ENCODE data around the gene P2RX2. TPM values are rescaled to one million over a fixed set of nuclear protein-coding genes. Genes with fewer than 3 reads are reported as not detected.

The P2RX2 gene
- total RNA-seq, 1 experiment from 2014 or later = not detected

- H3K27me3 ChIP-seq (ENCODE audit: low read length) = no peaks in the 10 kb centered on the region
- no peaks in the 10 kb centered on the region for H3K9me2 ChIP-seq (replicated peaks; ENCODE audit: insufficient read depth, low read length)
- no peak overlapping the region for H3K27ac ChIP-seq (ENCODE audit: low read length)
- no peaks in the 10 kb centered on the region for H3K9me3 ChIP-seq (ENCODE audit: low read length)
- no peaks in the 10 kb centered on the region for H4K20me1 ChIP-seq (ENCODE audit: insufficient read depth, low read depth, low read length)
- H3K9ac ChIP-seq (ENCODE audit: low read length) = no peak overlapping the region
- H2AFZ ChIP-seq (ENCODE audit: low read length) = no peak overlapping the region
- no peak for DNase-seq
- H3K79me2 ChIP-seq (ENCODE audit: low read length) = peaks cover 5% of the 10 kb centered on the region; the same call in 1 of the 2 replicates
- H3K4me2 ChIP-seq (ENCODE audit: low read depth, low read length, poor library complexity, severe bottlenecking) = no peak overlapping the region
- H3K36me3 ChIP-seq (ENCODE audit: insufficient read depth, low read length) = peaks cover 50% of the 10 kb centered on the region
- no peaks in the 10 kb centered on the region for H3K4me1 ChIP-seq (ENCODE audit: low read length)
- H3K4me3 ChIP-seq (ENCODE audit: low read length) = no peak overlapping the region
Observed at GRCh38 chr12:132660996-132661395, 42.4 kb downstream of the P2RX2 start.

GRCh38 chr12:132661972-132662371 lies 43.4 kb downstream of the P2RX2 start:
- no peak for DNase-seq

GRCh38 chr12:132662901-132663755 lies 44.6 kb downstream of the P2RX2 start:
- peaks cover 48% of the 10 kb centered on the region for H3K36me3 ChIP-seq (ENCODE audit: insufficient read depth, low read length)
- no peak for DNase-seq
- H3K4me3 ChIP-seq (ENCODE audit: low read length) = no peak overlapping the region
- no peak overlapping the region for H3K9ac ChIP-seq (ENCODE audit: low read length)
- H3K4me2 ChIP-seq (ENCODE audit: low read depth, low read length, poor library complexity, severe bottlenecking) = no peak overlapping the region
- no peaks in the 10 kb centered on the region for H3K4me1 ChIP-seq (ENCODE audit: low read length)
- no peaks in the 10 kb centered on the region for H3K27me3 ChIP-seq (ENCODE audit: low read length)
- no peaks in the 10 kb centered on the region for H3K9me3 ChIP-seq (ENCODE audit: low read length)
- no peaks in the 10 kb centered on the region for H4K20me1 ChIP-seq (ENCODE audit: insufficient read depth, low read depth, low read length)
- peaks cover 5% of the 10 kb centered on the region; the same call in 1 of the 2 replicates for H3K79me2 ChIP-seq (ENCODE audit: low read length)
- H2AFZ ChIP-seq (ENCODE audit: low read length) = no peak overlapping the region
- H3K27ac ChIP-seq (ENCODE audit: low read length) = no peak overlapping the region
- H3K9me2 ChIP-seq (replicated peaks; ENCODE audit: insufficient read depth, low read length) = no peaks in the 10 kb centered on the region

More at GRCh38 chr12:132661972-132662371, 43.4 kb downstream of the P2RX2 start:
- no peak overlapping the region for H3K4me2 ChIP-seq (ENCODE audit: low read depth, low read length, poor library complexity, severe bottlenecking)
- H3K4me3 ChIP-seq (ENCODE audit: low read length) = no peak overlapping the region
- no peaks in the 10 kb centered on the region for H3K9me2 ChIP-seq (replicated peaks; ENCODE audit: insufficient read depth, low read length)
- H4K20me1 ChIP-seq (ENCODE audit: insufficient read depth, low read depth, low read length) = no peaks in the 10 kb centered on the region
- H3K36me3 ChIP-seq (ENCODE audit: insufficient read depth, low read length) = peaks cover 51% of the 10 kb centered on the region
- H3K27ac ChIP-seq (ENCODE audit: low read length) = no peak overlapping the region
- H3K4me1 ChIP-seq (ENCODE audit: low read length) = no peaks in the 10 kb centered on the region
- no peaks in the 10 kb centered on the region for H3K9me3 ChIP-seq (ENCODE audit: low read length)
- no peak overlapping the region for H3K9ac ChIP-seq (ENCODE audit: low read length)
- H2AFZ ChIP-seq (ENCODE audit: low read length) = no peak overlapping the region
- H3K79me2 ChIP-seq (ENCODE audit: low read length) = peaks cover 5% of the 10 kb centered on the region; the same call in 1 of the 2 replicates
- no peaks in the 10 kb centered on the region for H3K27me3 ChIP-seq (ENCODE audit: low read length)

- no peaks in the 10 kb centered on the region for H3K4me1 ChIP-seq (ENCODE audit: low read length)
- no peak overlapping the region for H3K9ac ChIP-seq (ENCODE audit: low read length)
- H4K20me1 ChIP-seq (ENCODE audit: insufficient read depth, low read depth, low read length) = no peaks in the 10 kb centered on the region
- DNase-seq = no peak
- H3K9me2 ChIP-seq (replicated peaks; ENCODE audit: insufficient read depth, low read length) = no peaks in the 10 kb centered on the region
- peaks cover 40% of the 10 kb centered on the region for H3K36me3 ChIP-seq (ENCODE audit: insufficient read depth, low read length)
- no peak overlapping the region for H2AFZ ChIP-seq (ENCODE audit: low read length)
- no peaks in the 10 kb centered on the region for H3K9me3 ChIP-seq (ENCODE audit: low read length)
- H3K27ac ChIP-seq (ENCODE audit: low read length) = no peak overlapping the region
- no peak overlapping the region for H3K4me3 ChIP-seq (ENCODE audit: low read length)
- H3K79me2 ChIP-seq (ENCODE audit: low read length) = peaks cover 5% of the 10 kb centered on the region; the same call in 1 of the 2 replicates
- no peaks in the 10 kb centered on the region for H3K27me3 ChIP-seq (ENCODE audit: low read length)
- no peak overlapping the region for H3K4me2 ChIP-seq (ENCODE audit: low read depth, low read length, poor library complexity, severe bottlenecking)
Observed at GRCh38 chr12:132664206-132665148, 45.9 kb downstream of the P2RX2 start.

GRCh38 chr12:132665149-132665491 lies 46.5 kb downstream of the P2RX2 start:
- Histone ChIP-seq H3K36me3 (ENCODE audit: insufficient read depth, low read length) (peaks cover 42% of the 10 kb centered on the region), H3K4me3 (ENCODE audit: low read length) (no peak overlapping the region)

GRCh38 chr12:132665794-132666193 lies 47.2 kb downstream of the P2RX2 start:
- no peak for DNase-seq
- Histone ChIP-seq H3K9me3 (ENCODE audit: low read length) (no peaks in the 10 kb centered on the region), H3K9me2 (replicated peaks; ENCODE audit: insufficient read depth, low read length) (no peaks in the 10 kb centered on the region), H3K4me2 (ENCODE audit: low read depth, low read length, poor library complexity, severe bottlenecking) (no peak overlapping the region), H2AFZ (ENCODE audit: low read length) (no peak overlapping the region), H3K36me3 (ENCODE audit: insufficient read depth, low read length) (peaks cover 38% of the 10 kb centered on the region), H3K4me1 (ENCODE audit: low read length) (no peaks in the 10 kb centered on the region), H3K9ac (ENCODE audit: low read length) (no peak overlapping the region), H3K27me3 (ENCODE audit: low read length) (no peaks in the 10 kb centered on the region), H3K79me2 (ENCODE audit: low read length) (peaks cover 5% of the 10 kb centered on the region; the same call in 1 of the 2 replicates), H4K20me1 (ENCODE audit: insufficient read depth, low read depth, low read length) (no peaks in the 10 kb centered on the region), H3K4me3 (ENCODE audit: low read length) (no peak overlapping the region), H3K27ac (ENCODE audit: low read length) (no peak overlapping the region)

More at GRCh38 chr12:132665149-132665491, 46.5 kb downstream of the P2RX2 start:
- Histone ChIP-seq H3K4me1 (ENCODE audit: low read length) (no peaks in the 10 kb centered on the region), H2AFZ (ENCODE audit: low read length) (no peak overlapping the region), H3K4me2 (ENCODE audit: low read depth, low read length, poor library complexity, severe bottlenecking) (no peak overlapping the region), H3K79me2 (ENCODE audit: low read length) (peaks cover 5% of the 10 kb centered on the region; the same call in 1 of the 2 replicates), H4K20me1 (ENCODE audit: insufficient read depth, low read depth, low read length) (no peaks in the 10 kb centered on the region), H3K9me2 (replicated peaks; ENCODE audit: insufficient read depth, low read length) (no peaks in the 10 kb centered on the region), H3K27me3 (ENCODE audit: low read length) (no peaks in the 10 kb centered on the region), H3K27ac (ENCODE audit: low read length) (no peak overlapping the region), H3K9me3 (ENCODE audit: low read length) (no peaks in the 10 kb centered on the region), H3K9ac (ENCODE audit: low read length) (no peak overlapping the region)
- no peak for DNase-seq

GRCh38 chr12:132668191-132669088 lies 49.9 kb downstream of the P2RX2 start:
- Histone ChIP-seq H3K9me3 (ENCODE audit: low read length) (no peaks in the 10 kb centered on the region), H3K79me2 (ENCODE audit: low read length) (peaks cover 5% of the 10 kb centered on the region; the same call in 1 of the 2 replicates), H3K27me3 (ENCODE audit: low read length) (no peaks in the 10 kb centered on the region), H3K4me1 (ENCODE audit: low read length) (no peaks in the 10 kb centered on the region), H3K36me3 (ENCODE audit: insufficient read depth, low read length) (peaks cover 31% of the 10 kb centered on the region), H3K27ac (ENCODE audit: low read length) (no peak overlapping the region), H2AFZ (ENCODE audit: low read length) (no peak overlapping the region), H3K4me2 (ENCODE audit: low read depth, low read length, poor library complexity, severe bottlenecking) (no peak overlapping the region), H3K9ac (ENCODE audit: low read length) (no peak overlapping the region), H3K9me2 (replicated peaks; ENCODE audit: insufficient read depth, low read length) (no peaks in the 10 kb centered on the region), H4K20me1 (ENCODE audit: insufficient read depth, low read depth, low read length) (no peaks in the 10 kb centered on the region), H3K4me3 (ENCODE audit: low read length) (no peak overlapping the region)
- DNase-seq = no peak
